GM18868 (cell line): ENCODE results near the gene MRPL24.

Experiments used
- ATAC-seq: cut with Tn5 transposase; IDR thresholded peaks from one replicate; pipeline ENCODE4 v1.9.1; 2021; ENCODE audit warnings: mild to moderate bottlenecking, moderate library complexity; ENCODE audit not compliant: unreplicated experiment

Gene MRPL24

GRCh38 chr1:156744344-156744743 lies 3.5 kb upstream of the MRPL24 start:
- ATAC-seq, result no peak

GRCh38 chr1:156743367-156744302 lies 2.7 kb upstream of the MRPL24 start:
- no peak for ATAC-seq

- ATAC-seq, result no peak
These were observed 1.9 kb upstream of the MRPL24 start for GRCh38 chr1:156742801-156743200.

GRCh38 chr1:156742017-156742416 lies 1.1 kb upstream of the MRPL24 start:
- no peak for ATAC-seq

GRCh38 chr1:156741481-156741983 lies 644 bp upstream of the MRPL24 start:
- ATAC-seq, result no peak

GRCh38 chr1:156740237-156740740 lies 599 bp downstream of the MRPL24 start:
- no peak for ATAC-seq

- ATAC-seq, result no peak
These were observed 2.0 kb downstream of the MRPL24 start for GRCh38 chr1:156738916-156739315.

GRCh38 chr1:156738407-156738806 lies 2.5 kb downstream of the MRPL24 start:
- no peak for ATAC-seq

- no peak for ATAC-seq
These were observed 6.8 kb downstream of the MRPL24 start for GRCh38 chr1:156733989-156734584.

- ATAC-seq, result peak; percentile 88
These were observed 12.1 kb downstream of the MRPL24 start, which contains the start of gene ISG20L2 for GRCh38 chr1:156728599-156729462. Gene ISG20L2 (minus strand): TSS chr1:156728766. CDS start chr1:156727652, 1,114 bp downstream.

- peak; percentile 56 for ATAC-seq
These were observed 12.8 kb downstream of the MRPL24 start, which contains the start of gene METTL25B for GRCh38 chr1:156727926-156728598. Gene METTL25B (plus strand): TSS chr1:156728469. CDS start chr1:156729105, 636 bp downstream.

- ATAC-seq, result no peak
These were observed 13.4 kb downstream of the MRPL24 start for GRCh38 chr1:156727492-156727891.

GRCh38 chr1:156726549-156727226 lies 14.2 kb downstream of the MRPL24 start:
- no peak for ATAC-seq

GRCh38 chr1:156725683-156726280 lies 15.1 kb downstream of the MRPL24 start:
- ATAC-seq, result peak; percentile 39

- no peak for ATAC-seq
These were observed 19.4 kb downstream of the MRPL24 start for GRCh38 chr1:156721535-156721934.

- ATAC-seq, result no peak
These were observed 19.8 kb downstream of the MRPL24 start for GRCh38 chr1:156721131-156721530.

- no peak for ATAC-seq
These were observed 23.5 kb downstream of the MRPL24 start for GRCh38 chr1:156717351-156717750.

GRCh38 chr1:156714830-156715229 lies 26.1 kb downstream of the MRPL24 start:
- ATAC-seq, result no peak

GRCh38 chr1:156712626-156713025 lies 28.3 kb downstream of the MRPL24 start:
- no peak for ATAC-seq
